ENCODE measurements around the gene JAKMIP2.
A peak's percentile ranks its signal among the peaks of the same experiment; 100 is the strongest.
"Not testable (repeated sequence)": the region's sequence is repeated elsewhere in the genome, so short reads cannot be mapped to it uniquely, and the experiment has no call there.

The JAKMIP2 gene

DNA sequence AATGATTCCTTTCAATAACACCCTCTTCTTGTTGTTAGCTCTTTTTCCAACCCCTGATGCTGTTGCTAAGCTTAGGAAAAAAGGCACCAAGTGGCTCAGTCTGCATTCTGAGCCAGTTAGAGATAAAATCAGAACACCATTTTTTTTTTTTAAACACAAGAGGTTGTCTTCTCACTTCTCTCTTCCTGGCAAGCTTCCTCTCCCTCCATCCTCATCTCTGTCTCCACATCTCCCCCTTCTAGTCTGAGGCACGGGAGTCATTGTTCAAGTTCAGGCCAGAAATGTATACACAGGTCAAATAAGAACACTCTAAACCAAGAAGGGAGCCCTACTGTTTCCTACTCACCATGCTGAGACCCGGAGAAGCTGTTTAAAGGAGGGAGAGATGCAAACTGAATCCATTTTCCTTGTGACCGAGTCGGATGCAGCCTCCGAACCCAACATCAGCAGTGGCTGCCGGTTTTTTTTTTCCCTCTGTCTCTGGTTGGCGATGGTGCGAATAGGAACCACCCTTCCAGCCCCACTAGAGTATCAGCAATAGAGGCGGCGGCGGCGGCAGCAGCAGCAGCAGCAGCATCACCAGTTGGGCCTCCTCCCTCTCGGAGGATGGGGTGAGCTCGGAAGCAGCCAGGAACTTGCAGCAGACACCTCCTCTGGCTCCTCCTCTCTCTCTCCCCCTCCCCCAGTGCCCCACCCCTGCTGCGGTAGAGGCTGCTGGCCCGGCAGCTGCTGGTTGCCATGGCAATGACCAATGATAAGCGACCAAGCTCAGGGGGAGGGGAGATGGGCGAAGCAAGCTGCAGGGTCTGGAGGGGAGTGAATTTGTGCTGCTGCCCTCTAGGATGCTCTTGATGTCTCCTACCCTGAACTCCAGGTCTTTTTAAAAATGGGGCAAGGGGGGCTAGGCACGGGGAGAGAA, at the start of gene JAKMIP2:
JAKMIP2 (minus strand) TSS at position 619 of the 919 bp plus-strand sequence. CDS start 110,922 bp downstream, outside the sequence.
- peak; percentile 2 for DNase-seq (ENCODE audit: low spot score)

DNA sequence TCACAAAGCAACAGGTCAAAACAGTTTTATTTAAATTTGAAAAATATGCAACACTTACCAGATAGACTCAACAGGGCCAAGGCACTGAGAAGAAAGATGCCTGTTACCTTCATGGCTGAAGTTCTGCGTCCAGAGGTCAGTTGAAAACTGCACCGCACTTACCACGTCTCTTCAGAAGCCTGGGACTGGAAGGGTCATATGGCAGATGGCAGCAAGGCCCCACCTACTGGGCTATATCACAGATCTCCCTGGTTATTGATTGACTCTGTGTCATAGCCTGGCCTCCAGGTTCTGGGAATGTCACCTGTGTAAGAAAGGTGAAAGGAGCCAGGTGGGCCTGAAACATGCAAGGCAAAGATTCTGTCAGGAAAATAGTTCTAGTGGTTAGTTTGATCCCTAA, 48.9 kb upstream of the JAKMIP2 start, which contains the start of gene SPINK1:
SPINK1 (minus strand) TSS at position 207 of the 400 bp plus-strand sequence; CDS start at position 113, 94 bp downstream.
- no peak for DNase-seq (ENCODE audit: low spot score)

DNA sequence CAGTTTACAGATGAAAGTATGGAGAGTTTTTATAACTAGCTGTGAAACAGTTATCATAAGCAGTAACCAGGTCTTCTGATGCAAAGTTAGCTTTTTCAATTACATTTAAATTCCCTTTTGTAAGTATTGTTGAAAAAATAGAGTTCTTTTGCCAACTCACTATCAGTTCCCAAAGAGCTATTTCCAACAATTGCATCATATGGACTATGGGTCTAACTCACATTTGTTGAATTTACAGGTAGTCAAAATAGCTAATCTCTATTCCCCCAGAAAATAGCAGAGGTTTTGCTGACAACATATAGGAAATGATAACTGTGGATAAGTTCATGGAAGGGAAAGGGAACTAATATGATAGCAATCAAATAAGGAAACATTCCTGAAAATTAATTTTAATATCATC, 47.5 kb upstream of the JAKMIP2 start:
- no peak for DNase-seq (ENCODE audit: low spot score)

DNA sequence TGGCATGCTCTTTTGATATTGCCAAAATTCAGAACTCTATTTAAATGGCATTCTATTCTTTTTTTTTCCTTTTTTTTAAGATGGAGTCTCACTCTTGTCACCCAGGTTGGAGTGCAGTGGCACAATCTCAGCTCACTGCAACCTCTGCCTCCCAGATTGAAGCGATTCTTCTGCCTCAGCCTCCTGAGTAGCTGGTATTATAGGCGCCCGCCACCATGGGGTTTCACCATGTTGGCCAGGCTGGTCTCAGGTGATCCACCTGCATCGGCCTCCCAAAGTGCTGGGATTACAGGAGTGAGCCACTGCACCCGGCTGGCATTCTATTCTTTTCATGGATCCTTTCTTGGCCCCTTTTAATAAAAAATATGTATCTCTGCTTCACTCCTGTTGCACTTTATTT, 44.5 kb upstream of the JAKMIP2 start:
- not testable (repeated sequence) for DNase-seq (ENCODE audit: low spot score)

DNA sequence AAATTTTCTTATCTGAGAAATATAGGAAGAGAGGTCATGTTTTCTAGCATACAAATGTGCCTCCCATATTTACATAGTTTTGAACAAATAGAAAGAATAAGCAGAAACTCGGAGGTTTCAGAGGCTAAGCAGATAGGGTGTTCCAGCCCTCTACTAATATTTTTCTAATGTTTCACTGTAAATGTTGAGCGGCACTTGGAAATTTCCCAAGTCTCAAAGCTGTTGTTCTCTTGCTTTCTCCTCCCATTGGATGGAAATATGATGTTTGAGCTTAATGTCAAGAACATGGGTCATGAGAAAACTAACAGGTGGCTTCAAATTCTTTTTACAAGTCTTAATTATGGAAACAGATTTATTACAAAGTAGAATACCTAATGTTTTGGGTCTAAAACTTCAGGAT, 43.8 kb upstream of the JAKMIP2 start:
- no peak for DNase-seq (ENCODE audit: low spot score)

DNA sequence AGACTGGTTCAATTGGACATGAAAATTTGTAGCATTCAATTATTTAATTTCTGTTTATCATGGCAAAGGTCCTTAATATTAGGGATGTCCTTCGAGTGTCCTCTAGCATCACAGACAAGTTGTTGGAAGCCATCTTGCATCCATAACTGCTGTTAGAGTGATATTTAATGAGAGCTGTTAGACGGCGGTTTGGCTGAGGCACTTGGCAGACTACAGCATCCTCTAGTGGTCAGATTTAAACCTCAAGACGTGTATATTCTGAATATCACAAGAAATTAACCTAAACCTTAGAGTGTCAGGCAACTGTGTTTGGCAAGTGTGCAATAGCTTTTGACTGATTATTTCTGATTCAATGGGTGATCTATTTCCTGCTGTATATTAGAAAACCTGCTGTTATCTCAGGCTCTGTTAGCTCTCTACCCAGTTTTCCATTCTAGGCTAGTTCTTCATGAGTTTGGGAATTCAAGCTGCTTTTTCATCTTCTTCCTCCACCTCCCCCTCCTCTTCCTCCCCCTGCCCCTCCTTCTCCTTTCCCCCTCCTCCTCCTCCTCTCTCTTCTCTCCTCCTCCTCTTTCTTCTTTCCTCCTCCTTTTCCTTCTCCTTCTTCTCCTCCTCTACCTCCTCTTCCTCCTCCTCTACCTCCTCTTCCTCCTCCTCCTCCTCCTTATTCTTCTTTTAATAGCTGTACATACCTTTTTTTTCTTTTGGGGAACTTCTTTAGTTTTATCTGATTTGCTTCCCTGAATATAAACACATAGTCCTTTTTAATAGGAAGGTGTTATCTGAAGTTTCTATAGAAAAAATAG, 40.4 kb upstream of the JAKMIP2 start:
- DNase-seq (ENCODE audit: low spot score), result peak; percentile 58

DNA sequence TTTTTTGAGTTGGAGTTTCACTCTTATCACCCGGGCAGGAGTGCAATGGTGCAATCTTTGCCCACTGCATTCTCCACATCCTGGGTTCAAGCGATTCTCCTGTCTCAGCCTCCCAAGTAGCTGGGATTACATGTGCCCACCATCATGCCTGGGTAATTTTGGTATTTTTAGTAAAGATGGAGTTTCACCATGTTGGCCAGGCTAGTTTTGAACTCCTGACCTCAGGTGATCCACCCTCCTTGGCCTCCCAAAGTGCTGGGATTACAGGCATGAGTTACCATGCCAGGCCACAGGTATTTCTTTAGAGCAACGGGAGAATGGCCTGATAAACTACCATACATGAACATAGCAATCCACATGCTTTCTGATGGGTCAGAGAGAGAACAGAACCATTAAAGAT, 39.7 kb upstream of the JAKMIP2 start:
- not testable (repeated sequence) for DNase-seq (ENCODE audit: low spot score)

DNA sequence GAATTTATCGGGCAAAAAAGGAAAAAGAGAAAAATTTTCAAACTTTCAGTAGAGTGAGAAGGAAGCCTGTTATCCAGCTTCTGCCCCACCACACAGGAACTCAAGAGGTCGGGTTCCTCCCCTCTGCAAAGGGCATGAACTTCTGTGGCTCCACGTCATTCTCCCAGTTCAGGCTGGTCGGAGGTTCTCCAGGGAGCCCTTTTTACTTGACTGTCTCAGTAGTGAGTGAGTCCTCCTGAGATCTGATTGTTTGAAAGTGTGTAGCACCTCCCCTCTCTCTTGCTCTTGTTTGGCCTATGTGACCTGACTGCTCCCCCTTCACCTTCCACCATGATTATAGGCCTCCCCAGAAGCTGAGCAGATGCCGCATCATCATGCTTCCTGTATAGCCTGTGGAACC, 39.2 kb upstream of the JAKMIP2 start:
- no peak for DNase-seq (ENCODE audit: low spot score)

DNA sequence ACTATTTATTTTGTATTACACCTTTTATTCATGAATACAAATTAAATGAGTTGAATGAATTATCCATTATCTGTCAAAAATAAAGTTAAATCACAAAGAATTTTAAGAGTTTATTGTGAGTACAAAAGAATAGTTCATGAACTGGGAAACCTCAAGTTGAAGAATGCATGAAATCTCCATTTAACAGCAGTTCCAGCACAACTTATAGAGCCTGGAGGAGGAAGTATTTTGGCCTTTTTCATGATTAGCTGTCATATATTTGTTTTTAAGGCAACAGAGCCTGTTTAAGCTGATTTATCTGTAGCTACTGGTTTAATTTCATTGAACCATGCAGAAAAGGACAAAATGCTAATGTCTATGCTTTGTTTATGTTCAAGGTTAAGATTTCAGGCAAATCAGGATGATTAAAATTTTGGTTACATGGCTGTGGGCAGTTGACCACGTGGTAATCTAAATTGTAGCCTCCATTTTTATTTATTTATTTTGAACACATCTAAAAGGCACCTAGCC, 36.8 kb upstream of the JAKMIP2 start:
- peak; percentile 1 for DNase-seq (ENCODE audit: low spot score)

DNA sequence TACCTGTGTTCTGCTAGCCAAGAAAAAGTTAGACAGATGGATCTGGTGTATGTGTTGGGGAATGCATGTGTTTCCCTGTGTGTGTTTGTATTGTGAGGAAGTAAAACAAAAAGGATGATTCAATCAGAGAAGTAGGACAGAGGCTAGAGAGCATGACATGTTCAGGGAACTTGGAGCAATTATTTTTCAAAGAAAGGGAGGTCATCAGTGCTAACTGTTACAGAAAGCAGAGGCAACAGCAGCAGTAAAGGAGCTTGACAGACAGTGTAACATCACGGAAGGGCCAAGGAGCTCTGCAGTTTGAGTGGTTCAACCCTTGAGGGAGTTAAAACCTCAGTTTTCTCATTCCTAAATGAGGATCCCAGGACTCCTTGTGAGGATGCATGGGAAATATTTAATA, 35.8 kb upstream of the JAKMIP2 start:
- DNase-seq (ENCODE audit: low spot score), result no peak

DNA sequence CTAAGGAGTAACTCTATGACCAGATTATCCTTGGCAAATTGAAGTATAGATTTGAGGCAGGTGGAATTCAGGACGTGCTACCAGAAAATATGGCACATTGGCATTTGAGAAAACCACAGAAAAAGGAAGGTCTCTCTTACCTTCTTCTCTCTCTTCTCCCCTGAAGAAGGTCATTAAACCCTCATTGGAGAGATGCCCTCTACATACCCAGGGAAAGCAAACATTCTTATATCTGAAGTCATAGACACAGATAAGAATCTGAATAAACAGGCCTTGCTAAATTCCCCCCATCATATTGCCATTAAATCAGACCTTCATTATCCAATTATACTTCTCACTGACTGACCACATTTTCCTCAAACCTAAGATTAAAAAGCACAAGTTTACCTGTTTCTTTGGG, 31.2 kb upstream of the JAKMIP2 start:
- DNase-seq (ENCODE audit: low spot score), result no peak

DNA sequence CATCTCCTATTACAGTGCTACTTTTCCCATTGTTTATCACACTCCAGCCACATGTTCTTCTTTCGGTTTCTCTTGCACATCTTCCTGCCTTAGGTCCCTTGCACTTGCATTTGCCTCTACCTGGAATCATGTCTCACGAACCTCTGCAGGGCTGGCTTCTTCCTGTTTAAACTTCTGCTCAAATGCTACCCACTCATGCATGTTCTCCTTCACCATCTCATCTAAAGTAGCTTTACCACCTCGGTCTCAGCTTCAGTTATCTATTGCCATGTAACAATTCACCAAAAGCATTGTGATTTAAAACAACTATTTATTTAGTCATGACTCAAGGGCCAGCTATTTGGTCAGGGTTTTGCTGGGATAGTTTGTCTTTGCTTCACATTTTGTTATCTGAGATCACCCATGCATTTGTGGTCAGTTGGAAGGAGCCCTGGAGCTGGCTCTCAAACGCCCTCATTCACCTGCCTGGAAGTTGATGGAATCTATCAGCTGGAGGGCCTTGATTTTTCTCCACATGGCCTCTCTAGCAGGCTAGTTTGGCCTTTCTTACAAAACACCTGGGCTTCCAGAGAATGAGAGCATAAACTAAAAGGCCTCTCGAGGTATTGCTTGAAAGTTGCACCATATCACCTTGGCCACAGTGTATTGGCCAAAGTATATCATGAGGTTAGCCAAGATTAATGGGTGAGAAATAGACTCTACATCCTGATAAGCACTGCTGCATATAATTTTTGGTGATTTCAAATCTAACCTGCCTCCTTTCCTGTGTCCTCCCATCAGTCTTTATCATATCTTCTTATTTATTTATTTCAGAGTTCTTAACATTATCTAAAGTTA, 27.5 kb upstream of the JAKMIP2 start:
- no peak for DNase-seq (ENCODE audit: low spot score)

DNA sequence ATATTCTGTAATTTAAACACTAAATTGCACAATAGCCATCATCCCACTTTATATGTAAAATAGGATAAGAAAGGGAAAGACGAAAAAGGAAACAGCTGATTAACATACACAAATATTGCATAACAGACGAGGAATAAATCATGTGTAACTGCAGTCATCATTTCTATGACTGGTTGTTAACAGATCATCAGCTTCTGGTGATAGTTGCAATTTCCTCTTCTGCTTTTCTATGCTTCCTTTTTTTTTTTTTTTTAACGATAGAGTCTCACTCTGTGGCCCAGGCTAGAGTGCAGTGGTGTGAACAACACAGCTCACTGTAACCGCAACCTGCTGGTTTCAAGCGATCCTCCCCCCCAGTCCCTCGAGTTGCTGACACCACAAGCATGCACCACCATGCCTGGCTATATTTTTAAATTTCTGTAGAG, 22.5 kb upstream of the JAKMIP2 start:
- DNase-seq (ENCODE audit: low spot score), result no peak

DNA sequence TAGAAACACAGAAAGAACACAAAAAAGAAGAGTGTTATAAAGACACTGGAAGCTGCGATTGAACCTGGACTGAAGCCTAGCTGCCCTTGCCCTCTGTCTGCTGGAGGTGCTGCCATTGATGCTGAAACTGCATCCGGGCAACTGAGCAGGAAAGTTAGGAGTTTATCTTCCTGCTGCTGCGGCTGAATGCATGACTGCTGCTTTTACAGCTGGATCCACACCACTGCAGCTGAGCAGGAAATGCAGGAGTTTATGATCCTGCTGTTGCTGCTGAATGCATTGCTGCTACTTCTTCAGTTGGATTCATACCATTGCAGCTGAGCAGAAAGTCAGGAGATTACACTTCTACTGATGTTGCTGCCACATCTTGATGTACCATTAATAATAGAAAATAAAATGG, 21.8 kb upstream of the JAKMIP2 start:
- no peak for DNase-seq (ENCODE audit: low spot score)

DNA sequence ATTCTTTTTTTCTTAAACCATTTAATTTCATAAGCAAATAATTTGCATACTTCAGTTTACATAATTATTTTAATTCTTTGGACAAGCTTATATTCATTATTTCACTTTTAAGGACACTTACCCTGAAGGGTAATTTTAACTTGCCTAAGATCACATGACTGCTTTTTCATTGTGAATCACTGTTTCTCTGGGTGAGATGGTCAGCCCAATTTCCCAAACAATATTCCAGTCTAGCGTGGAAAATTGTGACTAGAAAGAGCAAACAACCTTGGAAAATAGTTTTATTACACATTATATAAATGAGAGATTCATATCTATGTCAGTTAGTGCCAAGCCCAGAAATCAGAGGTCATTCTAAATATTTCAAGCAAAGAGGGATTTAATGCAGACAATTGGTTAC, 21.4 kb upstream of the JAKMIP2 start:
- DNase-seq (ENCODE audit: low spot score), result no peak

DNA sequence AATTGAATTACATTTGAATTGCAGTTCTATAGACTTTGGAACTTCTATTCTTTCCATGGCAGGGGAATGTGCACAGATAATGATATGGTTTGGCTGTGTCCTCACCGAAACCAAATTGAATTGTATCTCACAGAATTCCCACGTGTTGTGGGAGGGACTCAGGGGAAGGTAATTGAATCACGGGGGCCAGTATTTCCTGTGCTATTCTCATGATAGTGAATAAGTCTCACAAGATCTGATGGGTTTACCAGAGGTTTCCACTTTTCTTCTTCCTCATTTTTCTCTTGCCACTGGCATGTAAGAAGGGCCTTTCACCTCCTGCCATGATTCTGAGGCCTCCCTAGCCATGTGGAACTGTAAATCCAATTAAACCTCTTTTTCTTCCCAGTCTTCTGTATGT, 20.6 kb upstream of the JAKMIP2 start:
- DNase-seq (ENCODE audit: low spot score), result not testable (repeated sequence)

DNA sequence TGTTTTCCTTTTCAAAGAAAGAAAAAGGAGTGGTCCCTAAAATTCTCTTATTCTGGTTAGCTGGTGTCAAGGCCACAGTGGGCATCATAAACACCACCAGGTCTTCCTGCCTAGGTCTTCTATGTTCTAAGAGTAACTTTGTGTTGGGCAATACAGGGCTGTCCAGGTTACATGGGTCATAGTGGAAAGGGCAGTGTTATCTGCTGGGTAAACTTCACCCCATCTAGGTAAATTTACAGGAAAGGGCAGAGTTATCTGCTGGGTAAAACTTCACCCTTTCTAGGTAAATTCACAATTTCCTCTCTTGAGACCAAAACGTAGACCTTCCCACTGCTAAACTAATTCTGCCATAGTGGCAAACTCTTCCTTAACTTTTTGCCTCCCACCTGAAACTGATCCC, 18.9 kb upstream of the JAKMIP2 start:
- no peak for DNase-seq (ENCODE audit: low spot score)

DNA sequence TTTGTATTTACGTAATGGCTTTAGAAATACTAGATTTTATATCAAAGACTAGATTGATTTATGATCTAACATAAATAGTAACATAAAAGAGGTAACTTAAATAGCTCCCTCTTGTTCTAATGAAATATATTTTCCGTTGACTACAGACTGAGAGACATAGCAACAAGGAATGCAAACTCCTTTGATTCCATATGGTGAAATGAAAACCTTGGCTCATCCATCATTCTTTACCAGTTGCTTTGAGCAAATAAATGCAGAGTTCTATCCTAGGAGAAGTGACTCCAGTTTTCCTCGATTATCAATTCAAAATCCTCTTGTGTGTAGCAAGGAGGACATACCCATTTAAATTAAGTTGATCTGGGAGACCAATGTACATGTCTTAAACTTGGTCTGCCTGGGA, 18.0 kb upstream of the JAKMIP2 start:
- no peak for DNase-seq (ENCODE audit: low spot score)

DNA sequence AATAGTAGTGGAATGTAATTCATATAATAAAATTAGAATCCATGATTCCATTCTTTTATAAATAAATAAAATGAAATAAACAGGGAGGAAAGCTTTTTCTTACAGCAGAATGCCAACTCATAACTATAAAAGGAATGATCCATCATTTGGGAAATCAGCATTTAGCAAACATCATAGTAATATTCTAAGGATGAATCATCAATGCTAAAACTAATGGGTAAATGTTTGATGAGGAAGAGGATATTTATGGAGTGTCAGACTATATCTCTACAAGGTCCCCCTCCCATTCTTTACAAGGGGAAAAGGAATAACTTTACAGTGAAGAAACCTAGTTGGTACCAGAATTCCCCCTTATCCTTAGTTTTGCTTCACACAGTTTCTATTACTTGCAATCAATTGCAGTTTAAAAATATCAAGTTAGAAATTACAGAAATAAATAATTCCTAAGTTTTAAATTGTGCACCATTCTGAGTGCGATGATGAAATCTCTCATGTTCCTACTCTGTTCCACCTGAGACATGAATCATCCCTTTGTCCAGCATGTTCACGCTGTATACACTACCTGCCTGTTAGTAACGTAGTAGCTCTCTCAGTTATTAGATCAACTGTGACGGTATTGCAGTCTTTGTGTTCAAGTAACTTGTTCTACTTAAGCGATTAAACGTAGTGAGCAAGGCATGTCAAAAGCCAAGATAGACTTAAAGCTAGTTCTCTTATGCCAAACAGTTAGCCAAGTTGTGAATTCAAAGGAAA, 14.2 kb upstream of the JAKMIP2 start:
- DNase-seq (ENCODE audit: low spot score), result no peak

DNA sequence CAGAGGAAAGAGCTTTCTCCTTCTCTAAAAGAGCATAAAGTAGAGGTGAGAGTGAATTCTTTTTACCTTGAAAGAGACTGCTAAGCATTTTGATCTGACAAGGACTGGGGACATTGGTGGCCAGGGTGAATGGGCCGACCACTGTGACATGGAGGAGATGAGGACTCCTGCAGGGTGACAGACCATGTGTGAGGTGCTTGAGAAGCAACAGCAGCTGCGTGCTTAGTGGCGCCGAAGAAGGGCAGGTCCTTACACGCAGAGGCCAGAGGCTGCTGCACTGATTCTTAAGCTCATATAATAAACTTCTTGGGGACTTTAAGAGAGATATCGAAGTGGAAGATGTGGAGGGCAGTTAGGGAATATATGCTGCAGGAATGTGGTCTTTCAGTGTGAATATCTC, 8.7 kb upstream of the JAKMIP2 start:
- no peak for DNase-seq (ENCODE audit: low spot score)

DNA sequence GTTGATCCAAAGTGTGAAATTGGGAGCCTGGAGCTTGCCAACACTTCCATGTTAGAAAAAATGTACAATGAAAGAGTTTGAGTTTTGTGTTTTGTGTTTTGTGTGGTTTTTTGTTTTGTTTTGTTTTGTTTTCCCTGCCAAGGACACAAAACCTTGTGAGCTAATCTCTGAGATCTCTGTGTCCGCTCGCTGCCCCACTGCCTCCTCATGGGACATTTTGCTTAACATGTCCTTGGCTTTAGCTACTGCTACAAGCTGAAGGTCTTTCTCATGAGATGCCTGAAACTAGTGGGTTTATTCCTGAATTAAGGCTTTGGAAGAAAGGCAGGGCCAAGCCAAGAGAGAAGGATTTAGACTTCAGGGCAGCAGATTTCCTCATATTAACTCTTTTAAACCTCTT, 7.3 kb upstream of the JAKMIP2 start:
- DNase-seq (ENCODE audit: low spot score), result no peak

Measured in COLO829 (cell line).